MM.1S (cell line): Measurements from ENCODE around the gene WDFY2.

Experiments
- DNase-seq: peaks from one replicate; pipeline ENCODE4 v3.0.0-alpha.2; 2015
- H2AFZ ChIP-seq: fragments of 300-600 bp; sonication (generic); 2 replicates; pipeline ENCODE4 v1.6.0; 2016; ENCODE audit warnings: antibody characterized with exemption, low read length
- H3F3A ChIP-seq: fragments of 300-600 bp; sonication (generic); 2 replicates; pipeline ENCODE4 v1.6.1; 2016; ENCODE audit warnings: mild to moderate bottlenecking, antibody characterized with exemption, low read length, moderate library complexity, mixed read lengths; ENCODE audit not compliant: insufficient read depth
- H3K27ac ChIP-seq: fragments of 300-600 bp; sonication (generic); 2 replicates; pipeline ENCODE4 v1.5.1; 2016; ENCODE audit warnings: mild to moderate bottlenecking, low read length
- H3K27me3 ChIP-seq: fragments of 300-600 bp; sonication (generic); replicated peaks from 2 replicates; pipeline ENCODE4 v1.6.0; 2016; ENCODE audit warnings: low read length; ENCODE audit not compliant: insufficient read depth
- H3K36me3 ChIP-seq: fragments of 300-600 bp; sonication (generic); replicated peaks from 2 replicates; pipeline ENCODE4 v1.6.1; 2016; ENCODE audit warnings: mild to moderate bottlenecking, low read length, mixed read lengths; ENCODE audit not compliant: insufficient read depth
- H3K4me1 ChIP-seq: fragments of 300-600 bp; sonication (generic); 2 replicates; pipeline ENCODE4 v1.6.1; 2016; ENCODE audit warnings: low read length, mixed read lengths
- H3K4me2 ChIP-seq: fragments of 300-600 bp; sonication (generic); 2 replicates; pipeline ENCODE4 v1.6.0; 2016; ENCODE audit warnings: low read depth, low read length
- H3K4me3 ChIP-seq: fragments of 300-600 bp; sonication (generic); 2 replicates; pipeline ENCODE4 v1.5.1; 2016; ENCODE audit warnings: low read length, mixed read lengths
- H3K79me2 ChIP-seq: fragments of 300-600 bp; sonication (generic); 2 replicates; pipeline ENCODE4 v1.6.1; 2016; ENCODE audit warnings: mixed run types, low read length, mixed read lengths
- H3K9ac ChIP-seq: fragments of 300-600 bp; sonication (generic); 2 replicates; pipeline ENCODE4 v1.6.1; 2016; ENCODE audit warnings: low read length, mixed read lengths
- H3K9me2 ChIP-seq: fragments of 300-600 bp; sonication (generic); replicated peaks from 2 replicates; pipeline ENCODE4 v1.6.1; 2016; ENCODE audit warnings: mild to moderate bottlenecking, low read length, mixed read lengths; ENCODE audit not compliant: insufficient read depth
- H3K9me3 ChIP-seq: fragments of 300-600 bp; sonication (generic); replicated peaks from 2 replicates; pipeline ENCODE4 v1.6.1; 2016; ENCODE audit warnings: mild to moderate bottlenecking, low read length, mixed read lengths; ENCODE audit not compliant: insufficient read depth
- H4K20me1 ChIP-seq: fragments of 300-600 bp; sonication (generic); 2 replicates; pipeline ENCODE4 v1.6.1; 2016; ENCODE audit warnings: mild to moderate bottlenecking, low read length, moderate library complexity, mixed read lengths; ENCODE audit not compliant: insufficient read depth
- EZH2 ChIP-seq: fragments of 300-600 bp; sonication (generic); optimal IDR thresholded peaks from 2 replicates; pipeline ENCODE3; 2017; ENCODE audit warnings: low read depth, mild to moderate bottlenecking, antibody characterized with exemption, low read length, mixed read lengths
- EZH2phosphoT487 ChIP-seq: fragments of 300-600 bp; sonication (generic); IDR thresholded peaks from 2 replicates; pipeline ENCODE4 v1.6.1; 2018; ENCODE audit warnings: antibody characterized with exemption, low read length
- TF ChIP-seq, protein P1 (sequence below): fragments of 300-600 bp; sonication (generic); IDR thresholded peaks from 2 replicates; pipeline ENCODE4 v1.5.1; 2016; ENCODE audit warnings: antibody characterized with exemption, low read length, mixed read lengths

The WDFY2 gene

DNA sequence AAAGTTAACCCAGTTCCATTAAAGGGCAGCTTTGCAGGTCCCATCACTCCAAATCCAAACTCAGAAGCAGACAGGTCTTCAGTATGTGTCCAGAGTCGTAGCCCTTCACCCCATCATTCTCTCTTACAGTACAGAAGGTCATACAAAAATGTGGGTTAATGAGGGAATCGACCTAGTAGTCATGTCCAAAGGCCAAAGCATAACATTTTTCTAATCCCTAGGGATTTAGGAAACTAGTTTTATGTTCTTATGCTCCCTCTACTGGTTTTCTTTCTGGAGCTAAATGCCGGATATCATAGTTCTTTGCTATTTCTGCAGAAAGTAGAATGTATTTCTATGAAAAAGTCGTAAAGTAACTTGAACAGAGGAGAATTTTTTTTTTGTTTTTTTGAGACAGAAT, 147.5 kb downstream of the WDFY2 start:
- Histone ChIP-seq H3K4me2 (no peak overlapping the region), H3F3A (no peaks in the 10 kb centered on the region), H3K9ac (no peak overlapping the region), H3K9me2 (no peaks in the 10 kb centered on the region), H3K4me3 (no peak overlapping the region), H2AFZ (no peak overlapping the region), H3K27ac (no peak overlapping the region), H3K9me3 (no peaks in the 10 kb centered on the region), H3K36me3 (no peaks in the 10 kb centered on the region), H3K79me2 (no peaks in the 10 kb centered on the region), H3K4me1 (no peaks in the 10 kb centered on the region), H3K27me3 (no peaks in the 10 kb centered on the region), H4K20me1 (no peaks in the 10 kb centered on the region)
- no peak for TF ChIP-seq EZH2
- TF ChIP-seq EZH2phosphoT487: no peak
- TF ChIP-seq, protein P1, sequence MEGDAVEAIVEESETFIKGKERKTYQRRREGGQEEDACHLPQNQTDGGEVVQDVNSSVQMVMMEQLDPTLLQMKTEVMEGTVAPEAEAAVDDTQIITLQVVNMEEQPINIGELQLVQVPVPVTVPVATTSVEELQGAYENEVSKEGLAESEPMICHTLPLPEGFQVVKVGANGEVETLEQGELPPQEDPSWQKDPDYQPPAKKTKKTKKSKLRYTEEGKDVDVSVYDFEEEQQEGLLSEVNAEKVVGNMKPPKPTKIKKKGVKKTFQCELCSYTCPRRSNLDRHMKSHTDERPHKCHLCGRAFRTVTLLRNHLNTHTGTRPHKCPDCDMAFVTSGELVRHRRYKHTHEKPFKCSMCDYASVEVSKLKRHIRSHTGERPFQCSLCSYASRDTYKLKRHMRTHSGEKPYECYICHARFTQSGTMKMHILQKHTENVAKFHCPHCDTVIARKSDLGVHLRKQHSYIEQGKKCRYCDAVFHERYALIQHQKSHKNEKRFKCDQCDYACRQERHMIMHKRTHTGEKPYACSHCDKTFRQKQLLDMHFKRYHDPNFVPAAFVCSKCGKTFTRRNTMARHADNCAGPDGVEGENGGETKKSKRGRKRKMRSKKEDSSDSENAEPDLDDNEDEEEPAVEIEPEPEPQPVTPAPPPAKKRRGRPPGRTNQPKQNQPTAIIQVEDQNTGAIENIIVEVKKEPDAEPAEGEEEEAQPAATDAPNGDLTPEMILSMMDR: no peak
- DNase-seq: no peak

DNA sequence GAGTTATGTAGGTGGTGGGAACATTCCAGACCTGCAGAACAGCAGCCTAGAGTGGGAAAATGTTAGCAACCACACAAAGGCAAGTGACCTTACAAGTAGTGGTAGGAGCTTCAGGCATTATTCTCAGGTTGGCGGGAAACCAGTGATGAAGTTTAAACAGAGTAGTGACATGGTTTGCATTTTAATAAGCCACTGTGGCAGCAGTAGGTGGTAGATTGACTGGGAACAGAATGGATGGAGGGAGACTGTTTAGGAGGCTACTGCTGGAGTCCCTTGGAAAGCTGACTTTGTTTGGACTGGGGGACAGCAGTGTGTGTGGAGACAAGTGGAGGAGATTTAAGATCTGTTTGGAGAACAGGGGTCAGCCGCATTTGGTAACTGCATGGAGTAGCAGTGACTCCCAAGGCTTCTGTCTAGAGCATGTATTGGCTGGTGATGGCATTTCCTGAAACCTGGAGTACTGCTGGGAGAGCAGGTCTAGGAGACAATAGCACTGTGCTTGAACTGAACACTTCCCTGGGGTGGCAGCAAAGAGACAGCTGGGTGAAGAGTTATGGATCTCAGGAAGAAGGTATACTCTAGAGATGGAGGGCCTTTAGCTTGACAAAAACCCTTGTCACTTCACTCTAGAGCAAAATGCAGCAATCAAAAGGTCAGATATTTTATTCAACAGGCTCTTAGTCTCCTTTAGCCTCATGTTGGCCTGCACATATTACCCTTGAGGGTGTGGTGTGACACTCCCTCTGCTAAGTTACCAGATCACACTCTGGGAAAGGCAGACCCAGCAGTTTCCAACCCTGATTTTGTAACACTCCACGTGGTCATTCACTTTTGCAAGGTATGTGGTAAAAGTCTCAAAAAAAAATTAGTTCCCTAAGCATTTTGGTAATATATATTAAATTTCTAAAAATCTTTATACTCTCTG, 149.4 kb downstream of the WDFY2 start:
- Histone ChIP-seq H3K27me3 (no peaks in the 10 kb centered on the region), H3K4me2 (no peak overlapping the region), H2AFZ (no peak overlapping the region), H3K9me2 (no peaks in the 10 kb centered on the region), H3K9ac (no peak overlapping the region), H3K36me3 (no peaks in the 10 kb centered on the region), H3K79me2 (no peaks in the 10 kb centered on the region), H3K27ac (no peak overlapping the region), H3K4me3 (no peak overlapping the region), H4K20me1 (no peaks in the 10 kb centered on the region), H3K9me3 (no peaks in the 10 kb centered on the region), H3F3A (no peaks in the 10 kb centered on the region), H3K4me1 (no peaks in the 10 kb centered on the region)
- DNase-seq: no peak
- TF ChIP-seq EZH2phosphoT487 (no peak), EZH2 (no peak)
- TF ChIP-seq, protein P1: no peak

DNA sequence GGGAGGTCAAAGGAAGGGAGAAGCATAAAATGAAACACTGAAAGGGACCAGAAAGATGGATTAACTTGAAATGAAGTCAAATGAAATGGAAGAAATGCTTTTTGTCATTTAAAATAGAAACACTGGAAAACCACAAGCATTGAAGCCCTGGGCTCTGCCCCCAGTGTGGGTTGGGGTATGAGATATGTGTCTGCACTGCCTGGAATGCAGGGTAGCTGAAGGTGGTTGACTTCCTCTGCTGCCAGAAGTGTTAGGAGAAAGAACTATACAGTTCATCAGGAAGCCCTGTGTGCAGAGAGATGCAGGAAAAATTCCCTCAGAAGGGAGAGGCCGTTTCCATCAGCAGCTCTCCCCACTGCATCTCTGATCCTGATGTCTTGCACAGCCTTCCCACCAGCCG, 150.5 kb downstream of the WDFY2 start:
- TF ChIP-seq EZH2: no peak
- TF ChIP-seq, protein P1: no peak
- TF ChIP-seq EZH2phosphoT487: no peak
- Histone ChIP-seq H3K4me1 (no peaks in the 10 kb centered on the region), H3K4me2 (no peak overlapping the region), H3K4me3 (no peak overlapping the region), H2AFZ (no peak overlapping the region), H3F3A (no peaks in the 10 kb centered on the region), H3K27ac (no peak overlapping the region), H3K36me3 (no peaks in the 10 kb centered on the region), H3K9me3 (no peaks in the 10 kb centered on the region), H3K79me2 (no peaks in the 10 kb centered on the region), H4K20me1 (no peaks in the 10 kb centered on the region), H3K27me3 (no peaks in the 10 kb centered on the region), H3K9ac (no peak overlapping the region), H3K9me2 (no peaks in the 10 kb centered on the region)
- no peak for DNase-seq
